ENCODE measurements around the gene SOS1.

SOS1 gene

DNA sequence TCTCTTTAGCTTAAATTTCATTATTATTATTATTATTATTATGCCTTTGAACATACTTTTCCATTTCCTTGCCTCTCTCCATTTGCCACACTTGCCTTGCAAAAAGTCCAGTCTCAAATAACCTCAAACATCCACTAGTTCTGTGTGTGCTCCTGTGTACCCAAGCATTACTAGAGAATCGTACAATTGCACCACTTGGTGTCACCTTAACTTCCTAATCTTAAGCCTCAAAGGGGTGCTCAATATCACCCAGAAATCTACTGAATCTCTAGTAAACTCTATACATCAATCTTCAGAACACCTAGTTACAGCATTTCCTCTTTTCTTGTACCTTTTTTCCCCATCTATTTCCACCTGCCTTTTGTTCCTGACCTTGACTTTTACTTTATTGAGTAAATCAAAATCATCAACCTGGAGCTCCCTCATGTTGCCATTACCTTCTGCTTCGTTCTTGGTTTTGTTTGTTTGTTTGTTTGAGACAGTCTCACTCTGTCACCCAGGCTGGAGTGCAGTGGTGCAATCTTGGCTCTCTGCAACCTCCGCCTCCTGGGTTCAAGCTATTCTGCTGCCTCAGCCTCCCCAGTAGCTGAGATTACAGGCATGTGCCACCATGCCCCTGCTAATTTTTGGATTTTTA lies 12.5 kb upstream of the SOS1 start:
- Histone ChIP-seq H2AFZ (ENCODE audit: low read depth, low read length) (peak overlapping the region; percentile 8; the same call in 1 of the 2 replicates), H4K20me1 (ENCODE audit: insufficient read depth, low read length) (no peaks in the 10 kb centered on the region), H3K9ac (ENCODE audit: low read length) (no peak overlapping the region), H3K27me3 (ENCODE audit: low read depth, low read length) (no peaks in the 10 kb centered on the region), H3K4me1 (ENCODE audit: low read length) (peaks cover 40% of the 10 kb centered on the region), H3K4me3 (ENCODE audit: low read length) (no peak overlapping the region), H3K9me3 (ENCODE audit: insufficient read depth, low read length) (no peaks in the 10 kb centered on the region), H3K27ac (ENCODE audit: low read length) (no peak overlapping the region), H3K36me3 (replicated peaks; ENCODE audit: low read depth, low read length) (no peaks in the 10 kb centered on the region), H3K79me2 (ENCODE audit: low read length) (no peaks in the 10 kb centered on the region), H3K4me2 (ENCODE audit: low read length) (no peak overlapping the region)
- TF ChIP-seq CTCF (IDR thresholded peaks at IDR 0.05; ENCODE audit: low read depth, low read length) (peak; percentile 8; the same call in 1 of the 2 replicates), EZH2phosphoT487 (IDR thresholded peaks at IDR 0.05; ENCODE audit: low read depth) (no peak)

GRCh38 chr2:39128919-39129391 lies 8.1 kb upstream of the SOS1 start:
- H3K4me1 ChIP-seq (ENCODE audit: low read length), result peaks cover 47% of the 10 kb centered on the region
- no peaks in the 10 kb centered on the region for H3K9me3 ChIP-seq (ENCODE audit: insufficient read depth, low read length)
- no peak overlapping the region for H2AFZ ChIP-seq (ENCODE audit: low read depth, low read length)
- H3K4me3 ChIP-seq (ENCODE audit: low read length), result peak overlapping the region; percentile 41
- no peak for TF ChIP-seq EZH2phosphoT487 (IDR thresholded peaks at IDR 0.05; ENCODE audit: low read depth)
- no peak for TF ChIP-seq CTCF (IDR thresholded peaks at IDR 0.05; ENCODE audit: low read depth, low read length)
- peak overlapping the region; percentile 89 for H3K27ac ChIP-seq (ENCODE audit: low read length)
- H4K20me1 ChIP-seq (ENCODE audit: insufficient read depth, low read length), result no peaks in the 10 kb centered on the region
- no peaks in the 10 kb centered on the region for H3K27me3 ChIP-seq (ENCODE audit: low read depth, low read length)
- H3K79me2 ChIP-seq (ENCODE audit: low read length), result peaks cover 2% of the 10 kb centered on the region; the same call in 1 of the 2 replicates
- H3K9ac ChIP-seq (ENCODE audit: low read length), result peak overlapping the region; percentile 61; the same call in 1 of the 2 replicates
- H3K4me2 ChIP-seq (ENCODE audit: low read length), result peak overlapping the region; percentile 71
- no peaks in the 10 kb centered on the region for H3K36me3 ChIP-seq (replicated peaks; ENCODE audit: low read depth, low read length)

DNA sequence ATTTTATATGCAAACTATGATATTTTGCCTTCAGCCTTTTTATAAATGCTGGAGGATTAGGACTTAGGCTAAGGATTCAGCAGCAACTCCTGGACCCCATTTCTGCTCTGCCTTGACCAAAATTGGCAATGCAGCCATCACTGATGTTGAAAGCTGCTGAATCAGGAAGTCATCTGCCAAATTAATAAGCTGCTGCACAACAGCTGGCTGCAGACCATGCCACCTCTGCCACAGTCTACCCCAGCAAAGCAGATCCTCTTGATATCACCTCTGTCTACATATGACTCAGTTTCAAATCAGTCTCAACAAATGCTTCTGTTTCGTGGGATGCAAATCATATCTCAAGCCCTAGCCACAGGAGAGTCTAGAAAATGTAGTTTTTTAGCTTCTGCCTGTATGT lies 7.1 kb upstream of the SOS1 start:
- Histone ChIP-seq H3K27me3 (ENCODE audit: low read depth, low read length) (no peaks in the 10 kb centered on the region), H3K9ac (ENCODE audit: low read length) (peak overlapping the region; percentile 61), H3K27ac (ENCODE audit: low read length) (peak overlapping the region; percentile 89), H3K9me3 (ENCODE audit: insufficient read depth, low read length) (no peaks in the 10 kb centered on the region), H3K4me2 (ENCODE audit: low read length) (peak overlapping the region; percentile 71), H4K20me1 (ENCODE audit: insufficient read depth, low read length) (no peaks in the 10 kb centered on the region), H3K79me2 (ENCODE audit: low read length) (peaks cover 10% of the 10 kb centered on the region), H3K4me1 (ENCODE audit: low read length) (peaks cover 48% of the 10 kb centered on the region), H2AFZ (ENCODE audit: low read depth, low read length) (peak overlapping the region; percentile 37), H3K36me3 (replicated peaks; ENCODE audit: low read depth, low read length) (no peaks in the 10 kb centered on the region), H3K4me3 (ENCODE audit: low read length) (peak overlapping the region; percentile 41)
- TF ChIP-seq EZH2phosphoT487 (IDR thresholded peaks at IDR 0.05; ENCODE audit: low read depth) (no peak), CTCF (IDR thresholded peaks at IDR 0.05; ENCODE audit: low read depth, low read length) (no peak)

DNA sequence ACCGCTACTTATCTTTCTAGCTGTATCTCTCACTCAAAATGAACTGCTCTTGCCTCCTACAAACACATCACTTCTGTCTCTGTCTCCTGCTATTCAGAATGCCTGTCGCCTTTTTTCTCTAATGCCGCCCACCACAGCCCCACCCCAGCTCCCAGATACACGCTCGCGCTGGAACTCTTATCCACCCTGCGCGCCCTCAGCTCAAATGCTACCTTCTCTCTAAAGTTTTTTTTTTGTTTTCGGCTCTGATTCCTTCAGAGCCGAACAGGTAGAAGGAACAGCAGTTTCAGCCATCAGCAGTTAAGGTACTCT lies 3.9 kb upstream of the SOS1 start:
- Histone ChIP-seq H3K36me3 (replicated peaks; ENCODE audit: low read depth, low read length) (no peaks in the 10 kb centered on the region), H3K4me1 (ENCODE audit: low read length) (peaks cover 54% of the 10 kb centered on the region), H3K4me3 (ENCODE audit: low read length) (peak overlapping the region; percentile 79), H3K79me2 (ENCODE audit: low read length) (peaks cover 30% of the 10 kb centered on the region), H4K20me1 (ENCODE audit: insufficient read depth, low read length) (no peaks in the 10 kb centered on the region; the same call in 1 of the 2 replicates), H3K27ac (ENCODE audit: low read length) (peak overlapping the region; percentile 82), H3K27me3 (ENCODE audit: low read depth, low read length) (no peaks in the 10 kb centered on the region), H3K9ac (ENCODE audit: low read length) (peak overlapping the region; percentile 85), H2AFZ (ENCODE audit: low read depth, low read length) (peak overlapping the region; percentile 18; the same call in 1 of the 2 replicates), H3K9me3 (ENCODE audit: insufficient read depth, low read length) (no peaks in the 10 kb centered on the region), H3K4me2 (ENCODE audit: low read length) (peak overlapping the region; percentile 76)
- no peak for TF ChIP-seq EZH2phosphoT487 (IDR thresholded peaks at IDR 0.05; ENCODE audit: low read depth)
- no peak for TF ChIP-seq CTCF (IDR thresholded peaks at IDR 0.05; ENCODE audit: low read depth, low read length)

All from OCI-LY3 (cell line).